Heart right ventricle (tissue), 16 donors: Measurements from ENCODE around the gene UBE2M. TPM values are rescaled to one million over a fixed set of nuclear protein-coding genes. Genes with fewer than 3 reads are reported as not detected.

Source experiments
- ATAC-seq, 8 donors: fragments of 200-7000 bp; cut with Tn5 transposase; one replicate each; pipeline ENCODE4 v1.9.1; 2020; ENCODE audit warnings: mild to moderate bottlenecking in 8 of 8, moderate library complexity in 8 of 8, moderate number of reproducible peaks in 1 of 8
- DNase-seq, 2 donors: peaks; one replicate each; pipeline ENCODE4 v3.0.0-alpha.2; 2020
- H3K27ac ChIP-seq, 10 donors: fragments of 200-600 bp; sonication (generic) in 2 of 10; one replicate each; pipeline versions ENCODE4 v1.5.0 to v1.8.0; 2020 to 2022; ENCODE audit warnings: mild to moderate bottlenecking in 3 of 10
- H3K27me3 ChIP-seq, 7 donors: fragments of 200-600 bp; one replicate each; pipeline ENCODE4 v1.8.0; 2021 to 2022; ENCODE audit warnings: mild to moderate bottlenecking in 2 of 7
- H3K36me3 ChIP-seq, 9 donors: fragments of 200-600 bp; sonication (generic) in 1 of 9; one replicate each; pipeline versions ENCODE4 v1.5.0 to v1.8.0; 2020 to 2022; ENCODE audit warnings: mild to moderate bottlenecking in 2 of 9
- H3K4me1 ChIP-seq, 9 donors: fragments of 200-600 bp; sonication (generic) in 1 of 9; one replicate each; pipeline versions ENCODE4 v1.5.0 to v1.8.0; 2020 to 2022; ENCODE audit warnings: mild to moderate bottlenecking in 4 of 9
- H3K4me3 ChIP-seq, 10 donors: fragments of 200-600 bp; sonication (generic) in 2 of 10; one replicate each; pipeline versions ENCODE4 v1.5.0 to v1.8.0; 2020 to 2022; ENCODE audit warnings: mild to moderate bottlenecking in 7 of 10, moderate library complexity in 2 of 10
- H3K9me3 ChIP-seq, 11 donors: fragments of 200-600 bp in 10 of 11; sonication (generic) in 2 of 11; one replicate each; pipeline versions ENCODE4 v1.5.0 to v1.8.0; 2013 to 2022; ENCODE audit warnings: mild to moderate bottlenecking in 2 of 11, control low read depth in 1 of 11, moderate library complexity in 1 of 11
- WGBS, 2 donors: extraction: QIAGEN DNeasy Blood & Tissue Kit; methylation state at CpG; one replicate each; pipeline ENCODE4 v1.1.7; 2013; ENCODE audit warnings: inconsistent platforms in 1 of 2; 5-methylcytosine and 5-hydroxymethylcytosine counted together
- intact Hi-C, 10 donors: fragments of 100-400 bp; cut with DNase I; formaldehyde crosslinking; loops; one replicate each; pipeline versions ENCODE4 v1.11.1 to v1.14.2; 2022
- polyA plus RNA-seq, 2 donors: library from polyadenylated mRNA; stranded (reverse); fragments of 200-250 nt; gene quantifications; one replicate each; pipeline ENCODE4 v1.2.3, GENCODE V29; 2013
- total RNA-seq, 10 donors: library from RNA; stranded (reverse); fragmentation: NEBNext Ultra II Directional in 3 of 10; extraction: Animal tissue kit (Norgen Biotek cat#: 25700) in 3 of 10; gene quantifications; one replicate each; pipeline versions ENCODE4 v1.2.1 to v1.2.4, GENCODE V29; 2021 to 2023
- TF ChIP-seq, protein P1 (sequence below), 9 donors: fragments of 200-600 bp; sonication (generic) in 2 of 9; IDR thresholded peaks; one replicate each; pipeline versions ENCODE4 v1.5.0 to v1.8.0; 2021 to 2022; ENCODE audit warnings: antibody characterized with exemption in 9 of 9, mild to moderate bottlenecking in 5 of 9, moderate library complexity in 1 of 9
- donor health status: Arrhythmogenic right ventricular cardiomyopathy.
- donor health status: ischemic (EF 13 %, LVEDD 7.1; RV severe dilation, severe dysfunction).
- donor health status: healthy with polysubstance abuse.
- donor health status: DM: no; HTN: yes; CAD: no.
- donor health status: DM: no; HTN: no; CAD: no.
- donor health status: ischemic (EF 25% LVEDD 6.9; RV normal size, moderate dysfunction).
- donor health status: ischemic (EF 25% LVEDD 5.7; RV mildly dilated, moderate dysfunction).
- donor health status: healthy.
- donor health status: DM: yes; HTN: yes; CAD: no.
- donor health status: Ischemic cardiomyopathy.
- donor health status: ischemic (EF 35%, LVEDD 5.7; RV mildly dilated, moderate dysfunction).
- donor health status: nonischemic (EF 11% LVEDD 7.7; RV severe dilation, severe dysfunction).
- donor health status: DM: yes; HTN: yes; CAD: no.
- donor health status: PGD.
- donor health status: ischemic (EF 29% LVEDD 5.4; RV normal size, mild dysfunction).
- donor health status: nonischemic (EF 23%, LVEDD 6.1; RV moderate dilation, normal function).

UBE2M gene
- total and polyA plus RNA-seq, 12 donors = 45.4 to 146 (median 118) TPM

DNA sequence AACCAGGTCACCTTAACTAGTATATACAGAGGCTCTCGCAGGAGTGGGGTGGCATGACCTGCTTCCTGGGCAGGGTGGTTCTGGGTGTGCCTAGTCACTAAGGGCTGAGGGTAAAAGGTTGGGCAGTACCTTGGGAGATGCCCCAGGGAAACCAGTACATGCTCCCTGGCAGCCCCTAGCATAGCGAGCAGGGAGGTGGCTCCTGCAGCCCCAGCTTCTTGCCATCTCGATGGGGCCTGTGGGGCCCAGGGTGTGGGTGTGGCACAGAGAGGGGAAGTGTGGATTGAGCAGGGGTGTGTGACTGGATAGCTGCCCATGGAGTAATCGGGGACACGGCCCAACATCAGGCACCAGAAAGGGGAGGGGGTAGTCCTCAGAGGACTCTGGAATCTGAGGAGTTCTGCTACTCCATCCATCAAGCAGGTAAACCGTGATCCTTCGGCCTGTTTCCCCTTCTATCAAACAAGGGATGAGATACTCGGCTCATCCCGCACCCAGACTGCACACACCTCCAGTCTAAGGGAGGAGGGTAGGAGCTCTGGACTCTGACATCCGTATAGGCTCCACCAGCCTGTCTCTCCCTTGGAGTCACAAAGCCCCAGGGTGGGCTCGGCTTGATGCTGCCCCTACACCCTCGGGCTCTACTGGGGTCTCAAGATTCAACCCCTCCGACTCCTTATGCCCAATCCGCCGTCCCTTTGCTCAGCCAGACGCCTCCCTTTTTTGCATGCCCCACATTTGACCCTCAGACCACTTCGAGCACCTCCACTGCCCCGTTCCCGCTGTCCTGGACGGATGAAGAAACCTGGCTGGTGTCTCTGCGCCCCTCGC lies 39.9 kb downstream of the UBE2M start:
- WGBS, 2 donors = 13 to 17% methylated on average over 22 of the region's 22 CpGs
- H3K4me3 ChIP-seq = peak overlapping the region; percentile 56 to 98 (median 82)

DNA sequence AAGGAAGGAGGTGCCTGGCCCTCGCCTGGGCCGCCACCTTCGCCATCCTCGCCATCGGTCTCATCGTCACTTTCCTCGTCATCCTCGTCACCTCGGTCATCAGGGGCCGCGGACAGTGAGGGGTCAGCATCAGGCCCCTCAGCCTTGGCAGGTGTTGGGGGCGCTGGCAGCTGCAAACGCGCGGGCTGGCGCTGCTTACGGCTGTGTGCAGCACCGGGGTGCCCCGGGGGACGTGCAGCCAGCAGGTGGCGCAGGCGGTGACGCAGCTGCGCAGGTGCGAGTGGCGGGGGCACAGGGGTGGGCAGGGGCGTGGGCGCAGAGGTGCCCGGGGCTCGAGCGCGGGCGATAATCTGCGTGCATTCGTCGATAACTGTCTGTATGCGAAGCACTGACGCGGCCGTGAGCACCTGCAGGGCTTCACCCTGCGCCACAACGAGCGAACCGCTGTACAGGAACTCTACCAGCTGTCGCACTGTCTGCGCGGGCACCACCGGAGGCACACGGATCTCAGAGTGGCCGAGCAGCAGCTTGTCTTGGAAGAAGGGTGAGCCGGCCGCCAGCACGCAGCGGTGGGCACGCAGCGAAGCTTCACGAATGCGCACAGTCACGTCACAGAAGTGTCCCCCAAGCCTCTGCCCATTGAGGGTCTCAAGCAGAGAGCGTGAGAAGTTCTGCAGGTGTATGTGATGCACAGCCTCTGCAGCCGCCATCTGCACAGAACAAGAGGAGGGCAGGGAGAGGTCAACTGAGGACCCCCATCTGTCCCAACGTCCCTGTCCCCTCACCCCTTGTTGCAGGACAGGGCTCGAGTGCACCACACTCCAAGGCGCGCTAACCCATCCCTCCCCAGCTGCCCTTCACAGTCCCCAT lies 41.2 kb downstream of the UBE2M start:
- intact Hi-C loops = no loop called here
- DNase-seq (no peak), ATAC-seq (no peak)
- no peaks in the 10 kb centered on the region for H3K9me3 ChIP-seq
- TF ChIP-seq, protein P1, sequence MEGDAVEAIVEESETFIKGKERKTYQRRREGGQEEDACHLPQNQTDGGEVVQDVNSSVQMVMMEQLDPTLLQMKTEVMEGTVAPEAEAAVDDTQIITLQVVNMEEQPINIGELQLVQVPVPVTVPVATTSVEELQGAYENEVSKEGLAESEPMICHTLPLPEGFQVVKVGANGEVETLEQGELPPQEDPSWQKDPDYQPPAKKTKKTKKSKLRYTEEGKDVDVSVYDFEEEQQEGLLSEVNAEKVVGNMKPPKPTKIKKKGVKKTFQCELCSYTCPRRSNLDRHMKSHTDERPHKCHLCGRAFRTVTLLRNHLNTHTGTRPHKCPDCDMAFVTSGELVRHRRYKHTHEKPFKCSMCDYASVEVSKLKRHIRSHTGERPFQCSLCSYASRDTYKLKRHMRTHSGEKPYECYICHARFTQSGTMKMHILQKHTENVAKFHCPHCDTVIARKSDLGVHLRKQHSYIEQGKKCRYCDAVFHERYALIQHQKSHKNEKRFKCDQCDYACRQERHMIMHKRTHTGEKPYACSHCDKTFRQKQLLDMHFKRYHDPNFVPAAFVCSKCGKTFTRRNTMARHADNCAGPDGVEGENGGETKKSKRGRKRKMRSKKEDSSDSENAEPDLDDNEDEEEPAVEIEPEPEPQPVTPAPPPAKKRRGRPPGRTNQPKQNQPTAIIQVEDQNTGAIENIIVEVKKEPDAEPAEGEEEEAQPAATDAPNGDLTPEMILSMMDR (IDR thresholded peaks at IDR 0.05) = no peak
- H3K36me3 ChIP-seq = peaks cover 0 to 32% (median 16%) of the 10 kb centered on the region in 9 donors
- peaks cover 11 to 66% (median 46%) of the 10 kb centered on the region in 9 donors for H3K4me1 ChIP-seq
- H3K27me3 ChIP-seq = no peaks in the 10 kb centered on the region
- no peak overlapping the region for H3K4me3 ChIP-seq
- H3K27ac ChIP-seq = no peak overlapping the region
- WGBS, 2 donors = 90 to 93% methylated on average over 65 of the region's 65 CpGs

More for the DNA sequence above, 39.9 kb downstream of the UBE2M start:
- H3K27ac ChIP-seq = peak overlapping the region; percentile 71 to 98 (median 94)
- peaks cover 11 to 65% (median 46%) of the 10 kb centered on the region in 9 donors for H3K4me1 ChIP-seq
- peaks cover 0 to 27% (median 16%) of the 10 kb centered on the region in 9 donors for H3K36me3 ChIP-seq
- ATAC-seq (no peak), DNase-seq (no peak)
- H3K27me3 ChIP-seq = no peaks in the 10 kb centered on the region
- no peaks in the 10 kb centered on the region for H3K9me3 ChIP-seq
- TF ChIP-seq, protein P1 (IDR thresholded peaks at IDR 0.05) = peak in 1 of 9 donors; percentile 73
- intact Hi-C loops = loop anchor here in 3 of 10 donors (1.0 to 2.0 kb wide), 4 partner anchors 19 to 57 kb away; partner anchors contain the start of gene TRIM28 (in 1 of the 3)

- Histone ChIP-seq H3K27ac (no peak overlapping the region), H3K9me3 (no peaks in the 10 kb centered on the region), H3K36me3 (peaks cover 0 to 32% (median 16%) of the 10 kb centered on the region in 9 donors), H3K4me3 (no peak overlapping the region), H3K4me1 (peaks cover 11 to 64% (median 46%) of the 10 kb centered on the region in 9 donors), H3K27me3 (no peaks in the 10 kb centered on the region)
- intact Hi-C loops = no loop called here
- DNase-seq (no peak), ATAC-seq (no peak)
- 87 to 88% methylated on average over 25 of the region's 25 CpGs for WGBS, 2 donors
- TF ChIP-seq, protein P1 (IDR thresholded peaks at IDR 0.05) = no peak
These were observed 42.1 kb downstream of the UBE2M start for GRCh38 chr19:58516246-58516836.

GRCh38 chr19:58515259-58515658 lies 43.2 kb downstream of the UBE2M start:
- DNase-seq (no peak), ATAC-seq (no peak)
- H3K9me3 ChIP-seq = no peaks in the 10 kb centered on the region
- no peak overlapping the region for H3K4me3 ChIP-seq
- intact Hi-C loops = no loop called here
- no peak overlapping the region for H3K27ac ChIP-seq
- TF ChIP-seq, protein P1 (IDR thresholded peaks at IDR 0.05) = no peak
- peaks cover 11 to 56% (median 39%) of the 10 kb centered on the region in 9 donors for H3K4me1 ChIP-seq
- no peaks in the 10 kb centered on the region for H3K27me3 ChIP-seq
- WGBS, 2 donors = 85 to 89% methylated on average over 2 of the region's 2 CpGs
- peaks cover 0 to 32% (median 16%) of the 10 kb centered on the region in 9 donors for H3K36me3 ChIP-seq
